ENCODE results near the gene PDSS2.
"Not testable (repeated sequence)": the region's sequence is repeated elsewhere in the genome, so short reads cannot be mapped to it uniquely, and the experiment has no call there.

Gene PDSS2

GRCh38 chr6:107154131-107154800 is 305.1 kb downstream of the PDSS2 start:
- DNase-seq = peak in 1 of 14 donors; percentile 72

DNA sequence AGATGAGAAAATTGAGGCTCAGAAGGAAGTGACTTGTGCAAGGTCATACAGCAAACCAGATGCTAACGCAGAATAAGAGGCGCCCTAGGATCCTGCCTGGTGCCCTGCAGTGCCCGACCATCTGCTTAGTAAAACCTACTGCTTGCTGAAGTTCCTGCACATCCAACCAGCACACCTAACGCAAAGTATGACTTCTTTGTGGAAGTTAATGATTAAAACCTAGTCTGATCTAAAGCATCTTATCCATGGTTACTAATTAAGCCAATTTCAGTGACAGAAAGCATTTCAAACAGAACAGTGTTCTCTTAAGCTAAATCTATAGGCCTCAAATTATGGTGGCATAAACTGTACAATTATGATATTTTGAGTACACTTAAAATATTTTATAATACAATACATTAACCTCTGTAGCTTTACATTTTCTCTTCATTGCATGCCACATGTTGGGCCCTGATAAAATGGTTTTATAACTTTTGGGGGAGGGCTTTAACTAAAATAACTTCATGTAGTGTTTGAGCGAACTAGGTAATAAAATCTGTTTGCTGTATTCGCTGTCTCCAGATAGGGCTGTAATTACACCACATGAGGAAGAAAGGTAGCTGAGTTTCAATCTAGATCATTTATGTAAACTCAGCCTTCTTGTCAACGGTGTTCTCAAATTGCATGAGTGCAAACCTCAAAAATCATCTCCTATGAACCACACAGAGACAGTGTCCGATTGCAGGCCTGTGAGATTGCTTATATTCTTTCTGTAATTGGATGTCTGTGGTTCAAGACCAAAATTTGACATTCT is 306.5 kb downstream of the PDSS2 start:
- no peak for DNase-seq

DNA sequence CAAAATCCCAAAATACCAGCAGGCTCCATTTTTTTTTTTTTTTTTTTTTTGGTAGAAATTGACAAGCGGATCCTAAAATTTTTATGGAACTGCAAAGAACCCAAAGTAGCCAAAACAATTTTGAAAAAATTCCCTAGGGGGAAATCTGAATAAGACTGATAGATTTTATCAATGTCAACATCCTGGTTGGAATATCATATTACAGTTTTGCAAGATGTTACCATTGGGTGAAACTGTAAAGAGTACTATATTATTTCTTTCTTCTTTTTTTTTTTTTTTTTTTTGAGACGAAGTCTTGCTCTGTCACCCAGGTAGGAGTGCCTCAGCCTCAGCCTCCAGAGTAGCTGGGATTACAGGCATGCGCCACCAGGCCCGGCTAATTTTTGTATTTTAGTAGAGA is 314.7 kb downstream of the PDSS2 start:
- DNase-seq = no peak

DNA sequence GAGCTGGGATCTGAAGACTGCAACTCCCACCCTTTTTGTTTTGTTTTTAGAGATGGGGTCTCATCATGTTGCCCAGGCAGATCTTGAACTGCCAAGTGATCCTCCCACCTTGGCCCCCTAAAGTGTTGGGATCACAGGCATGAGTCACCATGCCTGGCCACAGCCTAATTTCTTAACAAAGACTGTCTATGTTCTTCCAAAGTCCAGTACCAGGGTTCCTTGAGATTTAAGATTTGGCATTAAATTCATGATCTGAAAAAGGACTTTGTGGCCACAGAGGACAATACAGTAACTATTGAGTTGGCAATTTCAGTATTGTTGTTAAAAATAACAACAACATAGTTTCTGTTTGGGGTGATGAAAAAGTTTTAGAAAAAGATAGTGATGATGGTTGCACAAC is 315.4 kb downstream of the PDSS2 start:
- no peak for DNase-seq

DNA sequence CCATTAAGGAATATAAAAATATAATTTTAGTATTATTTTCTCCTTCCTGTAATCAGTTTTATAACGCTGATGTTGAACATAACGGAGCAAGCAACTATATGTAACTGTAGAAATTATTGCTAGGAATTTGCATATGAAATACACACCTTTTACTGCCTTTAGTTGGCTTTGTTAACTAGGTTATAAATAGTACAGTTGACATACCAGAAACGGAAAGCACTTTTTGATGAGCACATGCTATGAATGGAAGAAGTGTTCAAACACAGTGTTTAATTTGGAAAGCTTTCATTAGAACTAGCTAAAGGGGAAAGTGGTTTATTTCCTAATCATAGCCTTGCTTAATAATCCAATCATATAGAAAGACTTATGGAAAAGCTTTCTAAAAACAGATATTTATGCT is 318.8 kb downstream of the PDSS2 start:
- no peak for DNase-seq

DNA sequence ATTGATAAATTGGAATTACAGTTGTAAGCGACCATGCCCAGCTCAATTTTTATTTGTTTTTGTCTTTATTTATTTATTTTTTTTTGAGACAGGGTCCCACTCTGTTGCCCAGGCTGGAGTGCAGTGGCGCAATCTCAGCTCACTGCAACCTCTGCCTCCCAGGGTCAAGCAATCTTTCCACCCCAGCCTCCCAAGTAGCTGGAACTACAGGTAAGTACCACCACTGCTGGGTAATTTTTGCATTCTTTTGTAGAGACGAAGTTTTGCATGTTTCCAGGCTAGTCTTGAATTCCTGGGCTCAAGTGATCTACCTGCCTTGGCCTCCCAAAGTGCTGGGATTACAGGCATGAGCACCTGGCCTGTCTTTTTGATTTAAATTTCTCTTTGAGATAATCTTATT is 323.0 kb downstream of the PDSS2 start:
- DNase-seq = not testable (repeated sequence)

DNA sequence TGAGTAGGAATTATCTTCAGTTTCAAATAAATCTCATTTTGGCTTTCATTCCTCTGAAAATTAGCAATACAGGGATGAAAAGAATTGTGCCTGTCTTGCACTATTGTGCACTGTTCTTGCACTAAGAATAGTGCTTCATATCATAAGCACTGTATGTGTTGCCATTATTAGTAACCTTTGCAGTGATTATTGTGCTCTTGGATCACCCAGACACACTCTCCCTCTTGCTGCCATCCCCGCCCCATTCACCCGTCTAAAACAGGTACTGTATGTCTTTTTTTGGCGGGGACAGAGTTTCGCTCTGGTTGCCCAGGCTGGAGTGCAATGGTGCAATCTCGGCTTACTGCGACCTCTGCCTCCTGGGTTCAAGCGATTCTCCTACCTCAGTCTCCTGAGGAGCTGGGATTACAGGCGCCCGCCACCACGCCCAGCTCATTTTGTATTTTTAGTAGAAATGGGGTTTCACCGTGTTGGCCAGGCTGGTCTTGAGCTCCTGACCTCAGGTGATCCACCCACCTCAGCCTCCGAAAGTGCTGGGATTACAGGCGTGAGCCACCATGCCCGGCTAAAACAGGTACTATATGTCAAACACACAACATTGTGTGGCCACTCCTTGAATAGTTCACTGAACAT is 324.2 kb downstream of the PDSS2 start:
- not testable (repeated sequence) for DNase-seq

- no peak for DNase-seq
Observed at GRCh38 chr6:107132330-107132954, 326.9 kb downstream of the PDSS2 start.

DNA sequence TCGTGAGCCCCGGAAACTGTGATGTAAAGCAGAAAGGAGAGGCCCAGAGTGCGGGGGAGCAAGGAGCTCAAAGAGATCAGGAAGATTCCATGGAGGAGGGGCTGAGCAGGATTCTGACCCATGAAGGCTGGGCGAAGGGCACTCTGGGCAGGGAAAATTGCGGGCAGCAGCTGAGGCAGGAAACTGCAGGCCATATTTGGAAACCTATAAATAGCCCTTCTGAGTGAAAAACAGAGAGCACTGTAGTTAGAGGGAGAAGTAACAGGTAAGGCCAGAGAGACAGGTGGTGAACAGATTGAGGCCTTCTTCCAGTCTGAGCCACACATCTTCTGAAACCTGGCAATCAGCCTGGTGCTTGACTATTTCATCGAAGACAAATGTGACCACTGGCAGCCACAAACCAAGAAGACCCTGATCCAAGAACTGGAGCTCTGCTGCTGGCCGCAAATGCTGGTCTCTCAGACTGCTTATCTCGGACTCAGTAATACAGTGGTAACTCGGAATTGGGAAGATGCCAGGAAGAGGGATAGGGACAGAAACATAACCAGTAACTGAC is 329.9 kb downstream of the PDSS2 start:
- peak in 2 of 14 donors; percentile 32 to 92 for DNase-seq

DNA sequence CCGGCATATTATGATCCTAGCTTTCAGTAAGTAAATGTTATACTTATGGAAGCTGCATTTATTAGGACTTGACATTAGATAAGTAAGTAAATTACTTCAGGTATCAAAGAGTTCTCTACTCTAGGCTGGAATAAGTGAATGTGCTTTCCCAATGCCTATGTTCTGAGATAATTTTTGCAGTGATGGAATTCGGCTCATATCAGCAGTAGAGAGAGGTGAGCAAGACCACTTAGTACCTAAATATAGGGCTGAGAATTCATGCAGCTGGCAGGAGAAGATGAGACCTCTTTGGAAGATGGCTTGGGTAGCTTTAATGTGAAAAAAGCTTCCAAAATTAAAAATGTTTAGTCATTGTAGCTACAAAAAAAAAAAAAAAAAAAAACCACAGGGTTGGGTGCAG is 330.8 kb downstream of the PDSS2 start:
- DNase-seq = no peak

DNA sequence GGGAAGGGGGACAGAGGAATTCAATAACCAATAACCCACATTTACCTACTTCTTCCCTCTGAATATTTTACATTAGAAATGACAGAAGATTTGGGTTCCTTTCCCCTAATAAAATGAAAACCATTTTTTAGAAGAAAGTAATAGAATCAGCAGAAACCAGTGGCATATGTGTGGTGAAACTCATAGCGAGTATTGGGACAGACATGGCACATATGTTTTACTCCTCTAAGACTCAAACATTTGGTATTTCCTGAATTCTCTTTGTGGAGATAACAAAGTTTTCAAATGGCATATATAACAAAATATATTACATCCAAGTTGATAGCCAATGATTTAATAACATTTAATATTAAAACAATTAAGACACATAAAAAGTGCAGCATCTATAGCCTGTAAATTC is 331.2 kb downstream of the PDSS2 start:
- DNase-seq = no peak

GRCh38 chr6:107125771-107126170 is 333.6 kb downstream of the PDSS2 start:
- no peak for DNase-seq

GRCh38 chr6:107124934-107125348 is 334.4 kb downstream of the PDSS2 start:
- no peak for DNase-seq

- no peak for DNase-seq
Observed at GRCh38 chr6:107123501-107123900, 335.9 kb downstream of the PDSS2 start.

DNA sequence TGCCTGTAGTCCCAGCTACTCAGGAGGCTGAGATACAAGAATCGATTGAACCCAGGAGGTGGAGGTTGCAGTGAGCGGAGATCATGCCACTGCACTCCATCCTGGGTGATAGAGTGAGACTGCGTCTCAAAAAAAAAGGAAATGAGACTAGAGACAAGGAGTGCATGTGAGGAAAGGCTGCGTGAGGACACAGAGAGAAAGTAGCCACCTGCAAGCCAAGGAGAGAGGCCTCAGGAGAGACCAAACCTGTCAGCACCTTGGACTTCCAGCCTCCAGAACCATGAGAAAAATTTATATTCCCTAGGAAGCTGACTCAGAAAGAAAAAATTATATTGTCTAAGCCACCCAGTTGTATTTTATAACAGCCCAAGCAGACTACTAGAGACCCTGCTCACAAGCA is 336.6 kb downstream of the PDSS2 start:
- DNase-seq = no peak

- DNase-seq = no peak
Observed at GRCh38 chr6:107121964-107122495, 337.3 kb downstream of the PDSS2 start.

DNA sequence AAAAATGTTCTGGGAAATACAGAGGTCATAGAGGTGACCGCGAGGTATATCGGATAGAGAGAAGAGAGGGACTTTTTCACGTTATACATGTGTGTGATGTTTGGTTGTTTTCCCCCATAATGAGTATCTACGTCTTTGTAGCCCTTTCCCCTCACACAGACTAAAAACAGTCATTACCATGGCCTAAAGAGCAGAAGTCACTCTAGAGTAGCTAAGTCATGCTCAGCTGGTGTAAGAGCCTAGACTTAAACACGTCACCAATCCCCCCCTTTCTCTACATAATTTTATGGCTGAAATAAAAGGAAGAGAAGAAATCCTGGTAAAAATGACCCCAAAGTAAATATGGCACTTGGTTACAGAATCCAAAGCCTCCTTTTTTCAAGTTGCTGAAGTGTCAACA is 338.1 kb downstream of the PDSS2 start:
- no peak for DNase-seq

DNA sequence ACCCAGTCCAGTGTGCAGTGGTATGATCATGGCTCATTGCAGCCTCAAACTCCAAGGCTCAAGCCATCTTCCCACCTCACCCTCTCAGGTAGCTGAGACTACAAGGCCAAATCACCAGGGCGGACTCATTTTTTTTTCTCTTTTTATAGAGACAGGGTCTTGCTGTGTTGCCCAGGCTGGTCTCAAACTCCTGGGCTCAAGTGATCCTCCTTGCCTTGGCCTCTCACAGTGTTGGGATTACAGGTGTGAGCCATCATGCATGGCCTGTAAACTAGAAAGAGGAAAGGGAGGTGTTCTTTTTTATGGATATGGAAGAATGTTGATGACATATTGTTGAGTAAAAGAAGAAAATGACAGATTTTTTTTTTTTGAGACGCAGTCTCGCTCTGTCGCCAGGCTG is 339.0 kb downstream of the PDSS2 start:
- DNase-seq = no peak

- DNase-seq = no peak
Observed at GRCh38 chr6:107118976-107119375, 340.4 kb downstream of the PDSS2 start.

DNA sequence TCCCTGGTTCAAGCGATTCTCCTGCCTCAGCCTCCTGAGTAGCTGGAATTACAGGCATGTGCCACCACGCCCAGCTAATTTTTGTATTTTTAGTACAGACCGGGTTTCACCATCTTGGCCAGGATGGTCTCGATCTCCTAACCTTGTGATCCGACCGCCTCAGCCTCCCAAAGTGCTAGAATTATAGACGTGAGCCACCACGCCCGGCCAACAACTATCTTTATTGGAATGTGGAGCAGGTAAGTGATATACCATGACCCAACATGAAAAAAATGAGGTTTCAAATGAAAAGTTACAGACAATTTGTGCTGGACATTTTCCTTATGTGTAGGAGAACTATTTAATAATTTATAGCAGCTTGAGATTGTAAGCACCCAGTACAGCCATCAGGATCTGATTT is 340.8 kb downstream of the PDSS2 start:
- DNase-seq = not testable (repeated sequence)

DNA sequence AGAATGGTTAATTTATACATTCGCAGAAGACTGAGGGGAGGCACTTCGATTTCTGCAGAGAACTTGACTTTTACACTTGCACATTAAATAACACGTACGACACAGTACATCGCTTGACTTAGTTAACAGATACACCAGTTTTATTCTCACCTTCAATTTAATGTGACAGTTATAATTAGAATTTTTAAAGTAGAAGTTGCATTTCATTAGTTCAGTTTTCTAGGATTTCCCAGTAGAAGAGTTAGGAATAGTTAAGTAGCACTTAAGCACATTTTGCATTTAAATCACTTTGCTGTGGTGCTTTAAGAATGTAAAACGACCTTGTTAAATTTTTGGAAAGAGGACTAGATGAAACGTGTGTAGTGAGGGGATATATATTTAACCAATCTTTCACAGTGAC is 342.4 kb downstream of the PDSS2 start:
- no peak for DNase-seq

DNA sequence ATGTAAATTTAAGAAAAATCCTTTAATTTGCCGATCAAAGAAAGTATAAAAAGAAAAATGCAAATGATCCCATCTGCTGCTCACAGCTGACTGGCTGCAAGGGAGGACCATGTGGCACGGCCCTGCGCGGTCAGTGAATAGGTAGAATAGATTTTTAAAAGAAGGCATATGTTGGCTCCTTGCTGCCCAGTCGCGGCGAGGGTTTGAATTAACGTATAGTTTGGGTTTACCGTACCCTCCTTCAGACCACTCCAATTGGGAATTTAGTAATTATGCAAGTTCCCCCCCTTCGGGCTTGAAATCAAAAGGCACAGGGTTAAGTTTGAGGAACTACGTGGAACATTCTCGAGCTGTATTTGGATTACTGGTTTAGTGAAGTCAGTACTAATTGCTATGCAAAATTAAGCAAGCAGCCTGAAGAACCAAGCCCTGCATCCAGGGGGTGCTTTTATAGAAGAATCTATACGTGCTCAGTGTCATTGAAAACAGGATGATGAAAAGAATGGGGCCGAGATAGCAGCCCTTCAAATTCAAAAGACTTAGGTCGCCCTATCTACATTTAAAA is 343.0 kb downstream of the PDSS2 start:
- peak in 2 of 14 donors; percentile 8 to 63 for DNase-seq

All from C1 segment of cervical spinal cord (tissue), 14 donors.